Karpas-422 (cell line): ENCODE results near the gene EIF3J. TPM values are rescaled to one million over a fixed set of nuclear protein-coding genes. Genes with fewer than 3 reads are reported as not detected.

Experiments used
- DNase-seq: peaks from one replicate; pipeline ENCODE4 v3.0.0-alpha.2; 2015
- H2AFZ ChIP-seq: fragments of 200-600 bp; sonication (generic); 2 replicates; pipeline ENCODE4 v1.6.1; 2014; ENCODE audit warnings: antibody characterized with exemption, low read length, mixed read lengths
- H3K27ac ChIP-seq: fragments of 200-600 bp; sonication (generic); 2 replicates; pipeline ENCODE4 v1.5.1; 2014; ENCODE audit warnings: mild to moderate bottlenecking, low read length, moderate library complexity
- H3K27me3 ChIP-seq: fragments of 200-600 bp; sonication (generic); 2 replicates; pipeline ENCODE4 v1.6.1; 2014; ENCODE audit warnings: low read length, mixed read lengths
- H3K36me3 ChIP-seq: fragments of 200-600 bp; sonication (generic); 2 replicates; pipeline ENCODE4 v1.6.1; 2014; ENCODE audit warnings: low read length, mixed read lengths; ENCODE audit not compliant: insufficient read depth
- H3K4me1 ChIP-seq: fragments of 200-600 bp; sonication (generic); 2 replicates; pipeline ENCODE4 v1.6.1; 2014; ENCODE audit warnings: mild to moderate bottlenecking, low read length, mixed read lengths
- H3K4me2 ChIP-seq: fragments of 200-600 bp; sonication (generic); 2 replicates; pipeline ENCODE4 v1.6.1; 2014; ENCODE audit warnings: low read length, low read depth, mild to moderate bottlenecking; ENCODE audit not compliant: poor library complexity, severe bottlenecking
- H3K4me3 ChIP-seq: fragments of 200-600 bp; sonication (generic); 2 replicates; pipeline ENCODE4 v1.5.1; 2014; ENCODE audit warnings: mild to moderate bottlenecking, antibody characterized with exemption, low read length, mixed read lengths
- H3K79me2 ChIP-seq: fragments of 200-600 bp; sonication (generic); 2 replicates; pipeline ENCODE4 v1.6.1; 2014; ENCODE audit warnings: mild to moderate bottlenecking, low read length, mixed read lengths
- H3K9ac ChIP-seq: fragments of 200-600 bp; sonication (generic); 2 replicates; pipeline ENCODE4 v1.6.0; 2014; ENCODE audit warnings: low read length
- H3K9me2 ChIP-seq: fragments of 200-600 bp; sonication (generic), shearing (Covaris generic); replicated peaks from 2 replicates; pipeline ENCODE4 v1.6.0; 2014; ENCODE audit warnings: mild to moderate bottlenecking, low read length, moderate library complexity; ENCODE audit not compliant: insufficient read depth
- H3K9me3 ChIP-seq: fragments of 300-700, 200-600 bp; sonication (generic); 2 replicates; pipeline ENCODE4 v1.6.1; 2014; ENCODE audit warnings: low read length, mixed read lengths
- H4K20me1 ChIP-seq: fragments of 200-600 bp; sonication (generic); 2 replicates; pipeline ENCODE4 v1.6.1; 2014; ENCODE audit warnings: mild to moderate bottlenecking, antibody characterized with exemption, low read length, low read depth; ENCODE audit not compliant: insufficient read depth
- total RNA-seq: library from RNA; depleted of rRNA; stranded (reverse); fragments of >200 nt; shearing (Covaris generic); gene quantifications from 2 replicates; pipeline ENCODE4 v1.2.3, GENCODE V29; 2014; ENCODE audit warnings: low replicate concordance

EIF3J gene
- total RNA-seq, 1 experiment from 2014 or later = 70.7 TPM

- H4K20me1 ChIP-seq = 0 out of 2 replicates have a peak, but pooled peaks cover 5% of the 10 kb centered on the region
- H3K9me3 ChIP-seq = no peaks in the 10 kb centered on the region
- H3K79me2 ChIP-seq = no peaks in the 10 kb centered on the region
- no peak overlapping the region for H3K4me3 ChIP-seq
- DNase-seq = no peak
- no peaks in the 10 kb centered on the region for H3K4me1 ChIP-seq
- no peak overlapping the region for H3K9ac ChIP-seq
- no peak overlapping the region for H3K27ac ChIP-seq
- H3K27me3 ChIP-seq = no peaks in the 10 kb centered on the region
- H3K4me2 ChIP-seq = no peak overlapping the region
- no peak overlapping the region for H2AFZ ChIP-seq
- peaks cover 48% of the 10 kb centered on the region for H3K36me3 ChIP-seq
- no peaks in the 10 kb centered on the region for H3K9me2 ChIP-seq
Measured at GRCh38 chr15:44566155-44566540, 29.2 kb downstream of the EIF3J start.

DNA sequence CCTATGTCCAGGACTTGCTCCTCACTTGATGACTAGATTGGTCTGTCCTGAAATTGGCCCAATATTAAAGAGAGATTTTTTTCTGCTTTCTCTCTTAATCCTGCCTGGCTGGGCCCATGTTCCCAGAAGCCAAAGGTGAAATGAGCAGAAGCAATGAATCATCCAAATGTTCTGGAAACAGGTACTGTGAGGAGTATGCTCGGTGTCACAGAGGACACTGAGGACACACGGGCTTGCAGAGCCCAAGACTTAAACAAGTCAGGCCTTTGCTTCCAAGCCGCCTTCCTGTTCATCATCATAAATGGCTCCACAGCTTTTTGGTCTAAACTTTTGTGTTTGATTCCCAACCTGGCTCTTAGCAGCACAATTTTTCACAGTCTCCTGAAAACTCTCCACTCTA is 31.4 kb downstream of the EIF3J start:
- Histone ChIP-seq H3K9me2 (no peaks in the 10 kb centered on the region), H3K27ac (no peak overlapping the region), H3K79me2 (no peaks in the 10 kb centered on the region), H3K4me1 (no peaks in the 10 kb centered on the region), H3K9ac (no peak overlapping the region), H3K9me3 (no peaks in the 10 kb centered on the region), H3K36me3 (peaks cover 39% of the 10 kb centered on the region), H4K20me1 (0 out of 2 replicates have a peak, but pooled peaks cover 5% of the 10 kb centered on the region), H2AFZ (no peak overlapping the region), H3K4me2 (no peak overlapping the region), H3K27me3 (no peaks in the 10 kb centered on the region), H3K4me3 (no peak overlapping the region)
- DNase-seq = no peak

DNA sequence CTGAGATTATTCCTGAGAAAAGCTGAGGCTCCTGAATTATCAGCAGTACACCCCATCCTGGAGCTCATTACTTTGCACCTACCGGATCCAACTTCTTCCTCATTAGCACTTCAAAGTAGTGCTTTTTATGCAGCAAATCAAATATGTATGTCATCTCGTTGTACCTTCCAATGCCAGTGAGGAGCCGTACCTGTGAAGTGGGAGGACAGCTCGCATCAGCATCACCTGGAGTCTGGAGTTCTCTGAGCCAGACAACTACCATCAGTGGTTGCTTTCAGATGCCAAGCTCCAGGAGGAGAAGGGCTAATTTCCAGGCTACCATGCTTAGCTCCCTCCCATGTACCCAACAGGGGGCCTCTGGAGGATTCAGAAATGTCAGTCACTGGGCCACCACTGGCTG is 32.4 kb downstream of the EIF3J start:
- no peak overlapping the region for H3K4me2 ChIP-seq
- H3K36me3 ChIP-seq = peaks cover 29% of the 10 kb centered on the region
- no peak overlapping the region for H2AFZ ChIP-seq
- DNase-seq = no peak
- no peaks in the 10 kb centered on the region for H3K9me2 ChIP-seq
- no peak overlapping the region for H3K27ac ChIP-seq
- 0 out of 2 replicates have a peak, but pooled peaks cover 5% of the 10 kb centered on the region for H4K20me1 ChIP-seq
- no peaks in the 10 kb centered on the region for H3K4me1 ChIP-seq
- H3K9ac ChIP-seq = no peak overlapping the region
- H3K27me3 ChIP-seq = no peaks in the 10 kb centered on the region
- no peaks in the 10 kb centered on the region for H3K9me3 ChIP-seq
- H3K79me2 ChIP-seq = no peaks in the 10 kb centered on the region
- no peak overlapping the region for H3K4me3 ChIP-seq

DNA sequence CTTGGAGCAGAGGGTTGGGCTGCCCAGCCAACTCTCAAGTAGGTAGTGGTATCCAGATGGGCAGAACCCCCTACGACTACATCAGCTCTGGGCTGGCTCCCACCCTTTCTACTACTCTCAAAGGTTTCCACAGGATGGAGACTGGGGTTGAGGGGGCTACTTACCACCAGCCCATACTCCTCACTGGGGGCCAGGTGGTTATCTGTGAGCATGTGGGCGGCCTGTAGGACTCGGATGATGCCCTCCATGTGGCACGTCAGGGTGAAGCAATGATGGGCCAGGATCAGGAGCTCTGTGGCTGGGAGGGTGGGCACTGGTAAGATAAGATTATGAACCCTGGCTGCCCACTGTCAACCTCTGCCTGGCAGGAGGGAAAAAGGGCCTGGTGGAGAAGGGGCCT is 33.4 kb downstream of the EIF3J start:
- H3K36me3 ChIP-seq = peaks cover 18% of the 10 kb centered on the region; the same call in 1 of the 2 replicates
- no peaks in the 10 kb centered on the region for H3K9me3 ChIP-seq

GRCh38 chr15:44573386-44573785 is 36.4 kb downstream of the EIF3J start:
- no peak for DNase-seq
- no peak overlapping the region for H3K9ac ChIP-seq
- no peaks in the 10 kb centered on the region for H3K79me2 ChIP-seq
- H3K36me3 ChIP-seq = peaks cover 7% of the 10 kb centered on the region; the same call in 1 of the 2 replicates
- H3K27me3 ChIP-seq = no peaks in the 10 kb centered on the region
- no peaks in the 10 kb centered on the region for H4K20me1 ChIP-seq
- H3K9me2 ChIP-seq = no peaks in the 10 kb centered on the region
- no peak overlapping the region for H3K27ac ChIP-seq
- H3K4me3 ChIP-seq = no peak overlapping the region
- H3K9me3 ChIP-seq = no peaks in the 10 kb centered on the region
- no peaks in the 10 kb centered on the region for H3K4me1 ChIP-seq
- H3K4me2 ChIP-seq = no peak overlapping the region
- H2AFZ ChIP-seq = no peak overlapping the region

More for the DNA sequence above, 33.4 kb downstream of the EIF3J start:
- Histone ChIP-seq H3K9ac (no peak overlapping the region), H4K20me1 (0 out of 2 replicates have a peak, but pooled peaks cover 5% of the 10 kb centered on the region), H2AFZ (no peak overlapping the region), H3K27me3 (no peaks in the 10 kb centered on the region), H3K4me3 (no peak overlapping the region), H3K4me2 (no peak overlapping the region), H3K4me1 (no peaks in the 10 kb centered on the region), H3K79me2 (no peaks in the 10 kb centered on the region), H3K9me2 (no peaks in the 10 kb centered on the region), H3K27ac (no peak overlapping the region)
- no peak for DNase-seq

GRCh38 chr15:44574734-44575133 is 37.8 kb downstream of the EIF3J start:
- Histone ChIP-seq H3K27ac (no peak overlapping the region), H3K9me2 (no peaks in the 10 kb centered on the region), H4K20me1 (no peaks in the 10 kb centered on the region), H3K4me2 (no peak overlapping the region), H2AFZ (no peak overlapping the region), H3K9ac (no peak overlapping the region), H3K27me3 (no peaks in the 10 kb centered on the region), H3K4me1 (no peaks in the 10 kb centered on the region), H3K79me2 (no peaks in the 10 kb centered on the region), H3K4me3 (no peak overlapping the region), H3K36me3 (0 out of 2 replicates have a peak, but pooled peaks cover 7% of the 10 kb centered on the region), H3K9me3 (no peaks in the 10 kb centered on the region)
- no peak for DNase-seq

- H3K9me2 ChIP-seq = no peaks in the 10 kb centered on the region
- DNase-seq = no peak
- H3K9me3 ChIP-seq = no peaks in the 10 kb centered on the region
- H3K36me3 ChIP-seq = peaks cover 39% of the 10 kb centered on the region; the same call in 1 of the 2 replicates
- no peaks in the 10 kb centered on the region for H3K27me3 ChIP-seq
- H3K9ac ChIP-seq = no peak overlapping the region
- H4K20me1 ChIP-seq = no peaks in the 10 kb centered on the region
- H3K4me2 ChIP-seq = no peak overlapping the region
- H3K27ac ChIP-seq = no peak overlapping the region
- H3K4me1 ChIP-seq = no peaks in the 10 kb centered on the region
- no peak overlapping the region for H3K4me3 ChIP-seq
- H3K79me2 ChIP-seq = peaks cover 8% of the 10 kb centered on the region
- no peak overlapping the region for H2AFZ ChIP-seq
Measured at GRCh38 chr15:44580105-44580504, 43.2 kb downstream of the EIF3J start.

DNA sequence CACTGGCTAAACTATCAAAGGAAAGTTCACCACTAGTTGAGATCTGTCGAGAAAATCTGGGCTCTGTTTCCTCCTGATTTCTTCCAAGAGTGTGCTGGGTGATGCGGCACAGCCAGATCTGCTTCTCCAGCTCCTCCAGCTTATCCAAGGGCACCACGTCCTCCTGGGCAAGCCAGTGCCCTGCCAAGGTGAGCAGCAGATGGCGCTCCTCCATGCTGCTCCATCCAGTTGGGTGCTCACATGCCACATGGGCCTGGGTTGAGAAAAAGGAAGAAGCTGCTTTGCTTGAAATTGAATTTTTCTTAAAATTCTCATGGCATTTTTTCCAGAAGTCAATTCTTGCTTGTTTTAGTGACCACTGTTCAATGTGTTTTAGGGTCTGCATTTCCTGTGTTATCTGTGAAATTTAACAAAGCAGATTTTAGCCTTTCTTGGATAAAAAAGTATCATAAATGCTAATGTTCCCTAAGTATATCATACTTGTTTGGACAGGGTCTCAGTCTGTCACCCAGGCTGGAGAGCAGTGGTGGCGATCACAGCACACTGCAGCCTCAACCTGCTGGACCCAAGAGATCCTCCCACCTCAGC is 47.3 kb downstream of the EIF3J start:
- Histone ChIP-seq H3K4me1 (no peaks in the 10 kb centered on the region), H3K27ac (no peak overlapping the region), H3K9me2 (no peaks in the 10 kb centered on the region), H3K4me2 (no peak overlapping the region), H3K9ac (no peak overlapping the region), H3K36me3 (peaks cover 53% of the 10 kb centered on the region), H3K9me3 (no peaks in the 10 kb centered on the region), H2AFZ (0 out of 2 replicates have a peak overlapping the region, but pooled peaks have one; percentile 33), H3K27me3 (no peaks in the 10 kb centered on the region), H3K4me3 (no peak overlapping the region), H3K79me2 (peaks cover 8% of the 10 kb centered on the region), H4K20me1 (no peaks in the 10 kb centered on the region)
- peak; percentile 85 for DNase-seq
